ENCODE measurements around the gene RAB7B.

DNA sequence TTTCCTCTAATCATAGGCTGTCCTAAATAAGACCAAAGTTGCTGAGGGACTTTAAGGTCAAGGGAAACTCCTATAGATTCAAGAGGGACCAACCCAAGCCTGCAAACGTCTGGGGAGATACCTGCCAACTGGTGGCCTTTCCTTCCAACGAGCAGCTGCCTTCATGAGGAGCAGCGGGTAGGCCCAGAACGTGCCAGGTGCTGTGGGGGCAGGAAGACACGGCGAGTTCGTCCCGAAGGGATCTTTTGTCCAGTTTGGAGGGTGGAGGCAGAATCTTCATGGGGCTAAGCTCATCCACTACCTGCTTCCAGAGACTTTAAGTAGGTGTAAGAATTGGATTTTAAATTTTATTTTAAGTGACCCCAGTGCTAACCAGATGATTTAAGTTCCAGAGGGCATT, 34.0 kb downstream of the RAB7B start:
- no peak for TF ChIP-seq CTCF (conservative IDR thresholded peaks at IDR 0.05 in 1 of 2, IDR thresholded peaks at IDR 0.05 in 1 of 2; ENCODE audit: extremely low read depth in 1 of 2, insufficient read depth in 1 of 2, low read depth in 1 of 2, low read length in 2 of 2)
- no peak for TF ChIP-seq EZH2 (IDR thresholded peaks at IDR 0.05; ENCODE audit: borderline replicate concordance, low read length)
